Measurements from ENCODE around the gene RBM17. TPM values are rescaled to one million over a fixed set of nuclear protein-coding genes. Genes with fewer than 3 reads are reported as not detected.

RBM17 gene
- total and polyA plus RNA-seq, 10 of the 15 experiments (the other 5 are each of a cell fraction or from before 2014, with no cell fraction given): 28.4 to 181 (median 83.9) TPM

- TF ChIP-seq E4F1 (IDR thresholded peaks at IDR 0.05; ENCODE audit: borderline replicate concordance, partially characterized antibody) (no peak), EZH2 (IDR thresholded peaks at IDR 0.05; ENCODE audit: borderline replicate concordance, control insufficient read depth, low read depth, low read length) (no peak), JUNB (IDR thresholded peaks at IDR 0.05) (peak; percentile 98), MTA3 (IDR thresholded peaks at IDR 0.05; ENCODE audit: borderline replicate concordance, low read length) (peak; percentile 94; the same call in 1 of the 2 replicates), KDM1A (IDR thresholded peaks at IDR 0.05; ENCODE audit: borderline replicate concordance) (no peak), TAF1 (IDR thresholded peaks at IDR 0.05; ENCODE audit: borderline replicate concordance, low read depth, low read length) (no peak), E2F8 (IDR thresholded peaks at IDR 0.05; ENCODE audit: low read depth, partially characterized antibody) (no peak), POLR2AphosphoS2 (IDR thresholded peaks at IDR 0.05; ENCODE audit: low read depth, low read length) (peak; percentile 50; the same call in 1 of the 2 replicates), TBL1XR1 (IDR thresholded peaks at IDR 0.05; ENCODE audit: low read depth, low read length) (no peak), BCL11A (IDR thresholded peaks at IDR 0.05; ENCODE audit: low read depth, low read length) (peak; percentile 97), EED (IDR thresholded peaks at IDR 0.05; ENCODE audit: low read depth) (peak; percentile 97), ZNF207 (IDR thresholded peaks at IDR 0.05; ENCODE audit: borderline replicate concordance) (no peak), ELK1 (IDR thresholded peaks at IDR 0.05; ENCODE audit: low read depth, low read length) (no peak), FOS (IDR thresholded peaks at IDR 0.05; ENCODE audit: borderline replicate concordance, extremely low read depth, insufficient read length) (no peak), ZNF384 (IDR thresholded peaks at IDR 0.05; ENCODE audit: borderline replicate concordance, low read depth, low read length) (peak; percentile 73), BMI1 (IDR thresholded peaks at IDR 0.05; ENCODE audit: borderline replicate concordance) (peak; percentile 75), CBX3 (IDR thresholded peaks at IDR 0.05; ENCODE audit: borderline replicate concordance, low read depth) (no peak), PAX8 (IDR thresholded peaks at IDR 0.05) (no peak), GABPA (IDR thresholded peaks at IDR 0.05; ENCODE audit: low read depth) (no peak; the same call in 1 of the 2 replicates), HDGF (IDR thresholded peaks at IDR 0.05) (no peak), RAD21 (IDR thresholded peaks at IDR 0.05; ENCODE audit: insufficient read depth, low read depth, low read length) (no peak), SMAD5 (IDR thresholded peaks at IDR 0.05; ENCODE audit: low read depth) (no peak)
These were observed 52.7 kb downstream of the RBM17 start (continued) for GRCh38 chr10:6141296-6142151.
